Stimulated activated CD4-positive, alpha-beta T cell treated with anti-CD3 and anti-CD28 coated beads, Interleukin-15, amount 100 ng/mL, for 48 hours (primary cell): Measurements from ENCODE around the gene CYGB.

Source experiments
- DNase-seq, 2 donors: peaks; one replicate each; pipeline ENCODE4 v3.0.0-alpha.2; 2020; ENCODE audit warnings: low read depth in 2 of 2

CYGB gene

DNA sequence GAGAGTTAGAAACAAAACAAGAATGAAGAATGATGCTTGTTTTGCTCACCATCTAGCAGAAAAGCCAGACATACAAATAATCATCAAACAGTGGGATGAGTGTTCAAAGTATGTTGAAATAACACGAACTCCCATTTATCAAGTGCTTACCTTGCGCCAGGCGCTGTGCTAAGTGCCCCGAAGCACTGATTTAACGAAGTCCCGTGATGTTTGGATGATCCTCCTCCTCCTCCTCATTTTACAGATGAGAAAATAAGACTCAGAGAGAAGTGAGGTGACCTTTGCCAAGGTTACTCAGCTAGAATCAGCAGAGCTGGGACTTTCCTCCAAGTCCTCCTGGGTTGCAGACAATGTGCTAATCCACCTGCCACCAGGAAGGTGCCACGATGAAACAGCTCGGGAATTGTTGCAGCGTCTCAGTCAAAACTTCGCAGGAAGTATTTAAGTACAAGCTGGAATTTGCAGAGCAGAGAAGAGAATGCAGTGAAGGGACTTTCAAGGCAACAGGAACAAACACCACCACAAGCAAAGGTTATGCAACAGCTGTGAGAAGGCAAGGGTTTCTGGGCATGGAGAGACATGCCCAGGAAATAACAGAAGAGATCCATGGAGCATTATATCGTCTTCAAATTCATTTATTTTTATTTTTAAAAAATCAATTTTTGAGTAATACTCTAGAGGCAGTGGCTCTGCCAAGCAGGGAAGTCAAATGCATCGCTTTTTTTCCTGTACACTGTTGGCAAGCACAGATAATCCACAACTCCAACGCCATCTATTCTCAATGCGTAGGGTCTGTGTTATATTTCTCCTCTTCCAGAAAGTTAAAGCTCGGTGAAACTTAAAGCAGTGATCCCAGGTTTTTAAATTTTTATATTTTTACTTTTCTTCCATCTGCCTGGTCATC, 13.5 kb upstream of the CYGB start:
- DNase-seq, result no peak

DNA sequence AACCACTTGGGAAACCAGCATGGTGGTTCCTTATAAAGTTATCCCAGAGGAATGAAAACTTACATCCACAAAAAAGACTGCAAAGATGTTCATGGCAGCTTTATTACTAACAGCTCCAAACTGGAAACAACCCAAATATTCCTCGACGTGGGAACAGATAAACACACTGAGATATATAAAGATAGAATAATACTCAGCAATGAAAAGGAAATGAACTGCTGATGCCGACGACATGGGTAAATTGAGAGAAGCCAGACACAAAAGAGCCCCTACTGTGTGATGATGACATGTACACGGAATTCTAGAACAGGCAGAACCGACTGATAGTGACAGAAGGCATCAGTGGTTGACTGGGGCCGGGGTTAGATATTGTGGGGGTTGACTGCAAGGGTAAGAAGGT, 12.0 kb upstream of the CYGB start:
- no peak for DNase-seq

DNA sequence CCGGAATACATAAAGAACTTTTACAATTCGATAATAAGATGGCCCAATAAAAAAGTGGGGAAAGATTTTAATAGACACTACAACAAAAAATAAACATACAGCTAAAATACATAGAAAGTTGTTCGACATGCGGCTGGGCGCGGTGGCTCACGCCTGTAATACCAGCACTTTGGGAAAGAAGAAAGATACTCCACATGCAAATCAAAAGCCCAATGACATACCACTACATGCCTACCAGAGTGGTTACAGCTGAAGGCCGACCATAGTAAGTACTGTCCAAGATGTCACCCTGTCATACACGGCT, 11.7 kb upstream of the CYGB start:
- no peak for DNase-seq

DNA sequence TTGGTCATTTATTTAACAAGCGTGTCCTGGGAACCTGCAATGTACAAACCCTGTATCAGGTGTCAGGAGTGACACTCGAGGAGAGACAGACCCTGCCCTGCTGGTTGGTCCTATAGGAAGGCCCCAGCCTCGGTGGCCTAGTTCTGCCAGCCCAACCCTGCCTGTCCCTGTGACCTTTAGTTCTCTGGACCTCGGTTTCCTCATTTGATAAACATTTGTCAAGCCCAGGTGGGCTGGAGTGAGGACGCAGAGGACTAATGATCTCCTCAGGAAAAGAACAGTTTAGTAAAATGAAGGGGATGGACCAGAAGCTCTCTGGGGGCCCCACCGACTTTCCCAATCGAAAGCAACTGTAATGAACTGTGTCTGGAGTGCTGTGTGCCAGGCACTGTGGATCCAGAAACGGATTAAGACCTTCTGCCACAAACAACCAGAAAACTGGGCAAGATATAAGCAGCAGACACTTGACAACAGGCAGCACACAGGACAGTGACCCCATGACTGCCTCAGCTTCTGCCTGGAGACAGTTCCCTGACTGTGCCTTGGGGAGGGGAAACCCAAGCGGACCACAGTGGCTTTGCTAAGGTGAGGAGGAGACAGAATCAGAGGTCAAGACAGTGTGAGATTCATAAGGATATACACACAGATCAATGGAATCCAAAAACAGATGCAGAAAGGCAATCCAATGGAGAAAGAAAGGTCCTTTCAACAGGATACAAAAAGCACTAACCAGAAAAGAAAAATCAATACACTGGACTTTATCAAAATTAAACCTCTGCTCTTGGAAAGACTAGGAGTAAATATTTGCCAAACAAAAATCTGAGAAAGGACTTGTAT, 11.1 kb upstream of the CYGB start:
- no peak for DNase-seq

DNA sequence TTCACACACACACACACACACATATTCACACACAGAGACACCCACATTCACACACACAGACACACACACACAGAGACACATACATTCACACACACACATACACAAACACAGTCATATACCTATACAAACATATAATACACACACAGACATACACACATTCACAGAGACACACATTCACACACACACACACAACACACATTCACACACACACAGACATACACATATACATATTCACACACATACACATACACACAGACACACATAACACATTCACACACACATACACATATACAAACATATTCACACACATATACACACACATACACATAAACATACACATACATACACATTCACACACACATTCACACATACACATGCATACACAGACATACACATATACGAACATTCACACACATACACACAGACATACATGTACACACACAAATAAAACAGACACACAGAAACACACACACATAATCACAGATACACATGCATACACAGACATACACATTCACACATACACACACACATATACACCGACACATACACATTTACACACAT, 10.2 kb upstream of the CYGB start:
- no peak for DNase-seq

DNA sequence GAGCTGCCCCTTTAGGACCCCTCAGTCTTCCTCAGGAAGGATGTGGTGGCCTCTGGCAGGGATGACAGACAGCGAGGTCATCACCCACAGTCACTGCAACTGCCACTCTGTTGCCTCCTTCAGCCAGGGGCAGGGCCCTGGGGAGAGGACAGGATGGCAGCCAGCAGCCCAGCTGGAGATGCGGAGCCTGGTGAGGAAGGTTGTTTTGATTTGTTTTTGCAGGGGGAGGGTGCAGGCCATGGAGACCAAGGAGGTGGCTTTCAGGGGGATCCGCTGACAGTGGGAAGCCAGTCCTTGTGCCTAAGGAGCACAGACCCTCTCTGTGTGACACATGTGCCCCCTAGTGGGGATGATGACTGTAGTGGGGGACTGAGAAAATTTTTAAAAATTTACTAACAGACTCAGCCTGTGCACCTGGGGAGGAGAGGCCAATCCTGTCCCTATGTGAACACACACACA, 9.7 kb upstream of the CYGB start:
- peak in 1 of 2 donors; percentile 36 for DNase-seq

DNA sequence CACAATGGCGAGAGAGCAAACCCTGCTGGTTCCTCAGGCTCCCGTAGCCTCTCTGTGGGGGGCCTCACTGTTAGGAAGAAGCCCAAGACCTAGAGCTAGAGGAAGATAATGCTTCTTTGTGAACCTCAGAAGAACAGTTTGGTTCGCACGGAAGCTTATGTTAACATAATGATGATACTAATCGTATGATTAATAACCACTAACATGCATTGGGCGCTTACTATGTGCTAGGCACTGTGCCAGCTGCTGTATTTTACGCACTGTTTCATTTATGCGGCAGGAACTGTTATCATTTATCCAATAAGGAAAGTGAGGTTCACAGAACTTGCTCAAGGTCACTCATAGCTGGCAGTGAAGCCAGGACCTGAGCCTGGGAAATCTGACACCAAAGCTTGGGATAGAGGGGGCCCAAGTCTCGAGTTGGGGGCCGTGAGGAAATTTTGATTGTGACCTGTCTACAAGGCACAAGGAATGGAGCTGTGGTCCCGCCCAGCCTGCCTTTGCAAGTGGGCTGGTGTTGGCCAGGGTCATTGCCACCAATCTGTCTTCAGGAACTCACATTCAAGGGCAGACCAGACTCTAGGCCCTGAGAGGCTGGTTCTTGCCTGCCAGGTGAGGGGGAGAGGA, 9.2 kb upstream of the CYGB start:
- no peak for DNase-seq

DNA sequence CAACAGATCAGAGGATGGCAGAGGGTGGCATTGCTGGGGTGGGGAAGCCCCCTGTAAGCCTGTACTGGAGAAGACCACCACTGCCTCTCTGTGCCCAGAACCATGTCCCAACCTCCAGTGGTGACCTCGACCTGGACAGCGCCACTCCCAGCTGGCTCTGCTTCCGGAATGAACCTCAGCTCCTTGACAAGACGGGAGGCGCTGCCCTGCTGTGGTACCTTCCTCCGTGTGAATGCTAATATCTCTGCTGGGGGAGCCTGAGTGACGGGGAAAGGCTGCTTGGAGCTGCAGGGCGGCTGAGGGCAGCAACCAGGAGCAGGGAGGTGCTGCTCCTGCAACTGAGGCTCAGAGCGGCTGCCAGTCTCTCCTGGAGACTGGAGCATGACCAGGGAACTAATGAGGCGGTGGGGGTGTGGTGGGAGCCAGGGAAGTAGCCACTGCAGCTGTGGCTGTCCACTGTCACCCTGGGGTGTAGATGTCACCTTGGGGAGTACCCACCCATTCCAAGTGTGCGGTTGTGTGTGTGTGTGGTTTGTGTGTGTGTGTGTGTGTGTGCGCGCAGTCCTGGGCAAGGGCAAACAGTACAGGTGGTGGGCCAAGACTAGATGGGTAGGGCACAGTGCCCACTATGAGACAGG, 8.5 kb upstream of the CYGB start:
- no peak for DNase-seq

DNA sequence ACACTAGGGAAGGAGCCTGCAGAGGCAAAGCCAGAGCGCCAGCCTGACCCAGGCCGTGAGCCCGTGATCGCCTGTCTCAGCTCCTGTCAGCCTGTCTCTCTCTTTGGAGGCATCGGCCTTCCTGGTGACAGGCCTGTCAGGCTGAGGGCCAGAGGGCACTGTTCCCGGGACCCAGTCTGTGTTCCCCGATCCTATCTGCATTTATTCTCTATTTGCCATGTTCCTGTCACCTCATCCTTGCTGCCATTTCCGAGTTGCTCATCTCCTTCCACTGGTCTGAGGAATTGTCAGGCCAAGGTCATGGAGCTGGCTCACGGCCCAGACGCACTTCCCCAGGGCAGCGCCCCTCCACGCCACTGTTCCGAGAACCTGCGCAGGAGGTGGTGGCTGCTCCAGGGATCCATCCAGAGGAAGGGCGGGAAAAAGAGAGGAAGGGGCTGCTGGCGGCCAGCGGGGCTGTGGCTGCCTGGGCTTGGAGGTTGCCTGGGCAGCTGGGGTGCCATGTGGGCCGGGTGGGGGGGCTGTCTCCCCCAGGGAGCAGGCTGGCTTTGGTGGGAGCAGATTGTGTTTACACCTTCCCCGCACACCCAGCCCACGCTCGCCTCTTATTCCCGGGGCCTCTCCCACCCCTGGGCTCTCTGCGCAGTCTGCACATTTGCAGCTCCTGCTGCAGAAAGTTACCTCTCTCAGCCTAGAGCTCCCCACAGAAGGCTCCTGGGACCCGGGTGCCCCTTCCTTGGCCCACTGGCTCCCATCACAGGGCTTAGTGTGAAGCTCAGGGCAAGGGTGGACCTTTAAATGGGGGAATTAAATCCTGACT, 7.2 kb upstream of the CYGB start:
- no peak for DNase-seq

DNA sequence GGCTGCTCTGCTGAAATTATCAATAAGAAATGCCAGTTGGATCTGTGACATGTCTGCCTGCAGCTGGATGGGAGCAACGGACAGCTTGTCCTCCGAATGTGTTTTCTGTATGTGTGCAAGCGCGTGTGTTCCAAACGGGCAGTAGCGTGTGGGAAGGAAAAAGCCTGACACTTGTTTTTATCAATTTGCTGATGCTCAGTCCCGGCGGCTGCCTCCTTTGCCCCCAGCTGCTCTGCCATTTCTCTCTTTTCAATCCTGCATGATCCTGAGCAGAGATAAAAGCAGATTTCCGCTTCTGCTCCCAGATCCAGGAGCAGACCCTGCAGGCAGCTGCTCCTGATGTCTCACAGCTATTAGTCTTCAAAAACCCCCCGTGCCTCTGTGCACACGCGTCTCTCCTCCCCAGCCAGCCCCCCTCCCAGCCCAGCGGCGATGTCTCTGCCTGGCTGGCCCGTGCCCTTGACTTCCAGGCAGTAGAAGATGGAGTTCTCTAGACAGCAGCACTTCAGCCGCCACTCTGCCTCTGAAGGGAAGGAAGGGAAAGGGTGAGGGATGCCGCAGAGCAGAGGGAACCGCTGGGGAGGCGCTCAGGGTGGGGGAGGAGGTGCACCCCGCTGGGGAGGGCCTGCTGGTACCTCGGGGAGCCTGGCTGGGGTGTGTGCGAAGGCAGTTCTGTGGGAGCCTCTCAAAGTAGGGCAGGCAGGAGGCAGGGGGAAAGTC, 6.5 kb upstream of the CYGB start:
- no peak for DNase-seq

DNA sequence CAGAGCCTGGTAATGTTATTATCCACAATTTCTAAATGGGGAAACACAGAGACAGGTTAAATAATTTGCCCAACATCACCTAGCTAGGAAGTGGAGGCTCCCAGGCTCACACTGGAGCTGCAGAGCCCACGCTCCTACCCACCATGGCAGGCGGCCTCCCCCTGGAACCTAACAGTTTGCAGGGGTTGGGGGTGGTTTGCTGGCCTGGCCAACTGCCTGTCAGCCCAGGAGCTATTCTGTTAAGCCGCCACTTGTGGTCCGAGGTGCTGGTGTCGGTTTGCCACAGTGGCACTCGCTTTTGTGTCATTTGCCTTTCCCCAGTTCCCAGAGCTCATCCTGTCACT, 5.9 kb upstream of the CYGB start:
- no peak for DNase-seq

DNA sequence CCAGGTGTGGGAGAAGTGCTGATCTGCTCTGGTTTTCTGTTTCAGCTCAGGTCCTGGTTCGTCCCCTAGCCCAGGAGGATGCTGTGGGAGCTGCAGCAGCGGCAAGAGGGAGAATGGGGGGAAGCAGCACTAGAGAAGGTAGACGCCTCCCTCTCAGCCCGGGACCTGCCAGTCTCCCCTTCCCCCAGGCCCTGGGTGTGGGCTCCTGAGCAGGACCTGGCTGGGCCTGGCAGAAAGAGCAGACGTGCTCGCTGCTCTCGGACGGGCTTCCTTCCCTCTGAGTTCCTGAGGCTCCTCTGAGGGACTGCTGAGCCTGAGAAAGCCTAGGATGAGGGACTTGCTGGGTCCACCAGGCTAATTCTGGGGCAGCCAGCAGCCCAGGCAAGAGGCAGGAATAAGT, 5.5 kb upstream of the CYGB start:
- no peak for DNase-seq

DNA sequence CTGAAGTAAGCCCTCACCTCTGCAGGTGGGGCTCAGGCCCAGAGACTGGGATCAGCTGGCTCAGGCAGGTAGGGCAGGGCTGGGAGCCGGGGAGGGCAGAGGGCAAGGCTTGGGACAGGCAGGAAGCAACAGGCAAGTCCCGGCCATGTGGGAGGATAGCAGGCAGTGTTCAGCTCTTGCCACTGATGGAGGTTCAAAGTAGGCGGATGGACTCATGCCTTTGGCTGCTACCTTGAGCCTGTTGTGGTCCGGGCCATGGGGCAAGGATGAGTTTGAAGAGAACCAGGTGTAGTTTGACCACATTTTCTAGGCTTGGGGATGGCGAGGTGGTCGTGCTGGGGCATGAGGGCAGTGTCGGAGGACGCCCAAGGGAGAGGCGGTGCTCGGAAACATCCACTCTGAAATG, 5.1 kb upstream of the CYGB start:
- no peak for DNase-seq

DNA sequence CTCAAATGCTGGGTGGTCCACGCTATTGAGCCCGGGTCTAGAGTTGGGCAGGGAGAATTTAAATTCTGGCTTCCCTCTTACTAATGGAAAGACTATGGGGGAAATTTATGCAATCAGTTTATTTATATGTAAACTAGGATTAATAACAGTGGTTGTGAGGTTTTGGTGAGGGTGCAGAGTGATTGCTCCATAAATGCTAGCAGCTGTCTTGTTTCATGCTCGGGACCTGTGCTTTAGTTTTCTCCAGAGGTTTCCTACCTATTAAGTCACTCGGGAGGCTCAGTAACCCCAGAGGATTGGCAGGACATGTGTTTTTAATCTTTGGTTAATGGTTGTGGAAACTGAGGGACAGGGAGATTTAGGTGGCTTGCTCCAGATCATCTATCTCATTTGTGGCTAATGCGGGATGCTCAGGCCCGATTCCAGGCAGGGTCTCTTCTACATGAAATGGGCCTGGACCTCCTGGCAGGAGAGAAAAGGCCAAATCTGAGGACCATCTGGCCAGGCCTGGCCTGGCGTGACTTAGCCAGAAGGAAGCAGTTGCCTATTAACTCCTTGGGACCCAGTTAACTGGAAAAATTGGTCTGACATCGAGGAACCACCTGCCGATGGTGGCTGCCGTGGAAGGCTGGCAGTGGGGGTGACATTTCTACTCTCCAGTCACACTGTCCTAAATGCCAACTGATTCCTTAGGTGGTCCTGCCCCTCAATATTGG, 4.4 kb upstream of the CYGB start:
- DNase-seq, result no peak

DNA sequence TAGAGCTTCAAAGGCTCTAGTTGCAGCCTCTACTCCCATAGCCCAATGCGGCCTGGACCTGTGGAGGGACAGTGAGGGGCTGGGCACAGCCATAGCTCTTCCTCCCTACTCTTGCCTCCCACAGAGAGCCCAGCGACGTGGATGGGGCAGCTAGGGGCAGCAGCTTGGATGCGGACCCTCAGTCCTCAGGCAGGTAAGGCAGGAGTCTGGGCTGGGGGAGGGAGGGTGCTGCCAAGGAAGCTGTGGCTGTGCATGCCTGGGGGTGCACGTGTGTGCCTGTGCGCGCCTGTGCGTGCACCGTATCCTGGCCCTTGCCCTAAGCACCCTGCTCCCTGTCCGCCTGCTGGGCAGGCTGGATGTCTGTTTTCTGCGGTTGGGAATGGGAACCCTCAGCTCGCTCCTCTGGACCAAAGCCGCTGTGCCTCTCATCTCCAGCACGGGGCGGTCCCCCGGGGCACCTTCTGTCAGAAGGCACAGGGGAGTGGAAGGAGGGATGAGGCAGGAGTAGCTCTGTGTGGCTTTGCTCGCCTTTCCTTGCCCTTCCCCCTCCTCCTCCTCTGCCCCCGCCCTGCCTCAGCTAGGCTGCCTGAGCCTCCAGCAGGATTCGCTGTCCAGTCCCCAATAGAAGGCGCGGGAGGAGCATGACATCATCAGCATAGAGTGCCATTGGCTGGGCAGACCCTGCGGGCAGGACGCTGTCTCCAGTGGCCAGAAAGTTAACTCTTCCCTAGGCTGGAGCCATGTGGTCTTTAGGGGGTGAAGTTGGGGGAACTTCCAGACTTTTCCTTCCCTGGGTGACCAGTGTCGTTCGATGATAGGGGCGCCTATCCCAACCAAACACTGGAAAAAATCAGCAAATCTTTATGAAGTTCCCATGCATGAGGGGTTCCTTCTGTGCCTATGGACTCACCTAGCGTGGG, 3.1 kb upstream of the CYGB start:
- DNase-seq, result no peak

DNA sequence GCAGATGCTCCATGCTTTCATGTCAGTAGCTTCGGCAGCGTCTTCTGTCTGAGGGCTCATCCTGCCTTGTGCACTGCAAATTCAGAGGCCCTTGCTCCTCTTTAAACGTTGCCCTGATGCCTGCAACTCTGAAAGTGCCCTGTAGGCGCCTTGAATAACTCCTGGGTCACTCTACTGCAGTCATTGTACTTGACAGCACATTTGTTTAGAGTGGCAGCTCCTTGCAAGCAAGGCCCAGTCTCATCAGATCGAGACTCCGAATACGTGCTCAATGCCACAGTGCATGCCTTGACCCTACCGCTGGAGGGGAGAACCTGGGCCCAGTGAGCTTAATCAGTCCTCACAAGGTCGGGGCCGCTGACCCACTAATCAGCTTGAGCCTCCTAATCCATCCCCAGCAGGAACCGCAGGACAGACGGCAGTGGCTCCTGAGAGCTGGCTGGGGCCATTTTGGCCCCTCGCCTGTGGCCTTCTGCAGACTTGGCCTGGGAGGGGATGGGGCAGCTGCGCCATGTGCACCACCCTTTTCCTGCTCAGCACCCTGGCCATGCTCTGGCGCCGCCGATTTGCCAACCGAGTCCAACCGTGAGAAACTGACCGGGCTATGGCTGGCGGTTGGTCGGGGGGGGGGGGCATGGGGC, 2.2 kb upstream of the CYGB start, which contains the start of gene PRCD:
Gene PRCD (plus strand): TSS at position 414 of the 641 bp plus-strand sequence. CDS start 98 bp downstream, at position 512.
- DNase-seq, result no peak

DNA sequence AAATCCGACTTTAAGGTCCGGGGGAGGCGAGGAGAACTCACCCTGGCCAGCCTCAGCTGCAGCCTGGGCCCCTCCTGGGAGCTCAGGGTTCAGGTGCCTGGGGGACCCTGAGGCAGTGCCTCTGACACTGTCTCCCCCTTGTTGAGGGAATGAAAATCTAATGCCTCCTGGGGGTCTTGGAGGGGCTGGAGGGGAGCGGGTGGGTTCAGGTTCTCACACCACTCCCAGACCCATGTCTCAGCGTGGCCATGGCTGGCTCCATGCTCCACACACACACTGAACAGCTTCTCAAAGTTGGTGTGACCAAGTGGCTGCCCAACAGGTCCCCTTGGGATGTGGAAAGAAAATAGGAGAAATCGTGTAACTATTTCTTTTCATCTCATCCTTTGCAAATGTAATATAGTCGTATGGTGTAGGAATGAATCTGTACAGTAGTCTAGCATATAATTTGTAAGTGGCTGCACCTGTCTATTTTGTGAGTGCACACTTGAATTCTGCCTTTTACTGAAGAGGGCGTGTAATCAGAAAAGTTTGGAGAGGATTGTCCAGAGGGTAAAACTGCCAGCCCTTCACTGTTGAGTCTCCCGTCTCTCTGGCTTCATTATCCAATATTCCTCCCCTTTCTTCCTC, 1.5 kb upstream of the CYGB start:
- no peak for DNase-seq
